ENCODE measurements around the gene MTSS2.

MTSS2 gene

GRCh38 chr16:70663524-70664324 lies 22.1 kb downstream of the MTSS2 start:
- Histone ChIP-seq H3K79me2 (ENCODE audit: insufficient read depth, low read depth) (no peaks in the 10 kb centered on the region), H3K36me3 (ENCODE audit: insufficient read depth) (no peaks in the 10 kb centered on the region), H3K27me3 (ENCODE audit: insufficient read depth, low read depth) (no peaks in the 10 kb centered on the region), H3K4me2 (no peak overlapping the region), H3K9ac (no peak overlapping the region), H3K27ac (no peak overlapping the region), H3K4me3 (IDR thresholded peaks at IDR 0.05; ENCODE audit: insufficient read depth, low read depth, low read length) (no peak overlapping the region), H2AFZ (ENCODE audit: low read depth) (no peak overlapping the region), H3K4me1 (ENCODE audit: low read depth, poor library complexity, severe bottlenecking) (no peaks in the 10 kb centered on the region), H4K20me1 (ENCODE audit: insufficient read depth) (no peaks in the 10 kb centered on the region)
- TF ChIP-seq, protein P1, sequence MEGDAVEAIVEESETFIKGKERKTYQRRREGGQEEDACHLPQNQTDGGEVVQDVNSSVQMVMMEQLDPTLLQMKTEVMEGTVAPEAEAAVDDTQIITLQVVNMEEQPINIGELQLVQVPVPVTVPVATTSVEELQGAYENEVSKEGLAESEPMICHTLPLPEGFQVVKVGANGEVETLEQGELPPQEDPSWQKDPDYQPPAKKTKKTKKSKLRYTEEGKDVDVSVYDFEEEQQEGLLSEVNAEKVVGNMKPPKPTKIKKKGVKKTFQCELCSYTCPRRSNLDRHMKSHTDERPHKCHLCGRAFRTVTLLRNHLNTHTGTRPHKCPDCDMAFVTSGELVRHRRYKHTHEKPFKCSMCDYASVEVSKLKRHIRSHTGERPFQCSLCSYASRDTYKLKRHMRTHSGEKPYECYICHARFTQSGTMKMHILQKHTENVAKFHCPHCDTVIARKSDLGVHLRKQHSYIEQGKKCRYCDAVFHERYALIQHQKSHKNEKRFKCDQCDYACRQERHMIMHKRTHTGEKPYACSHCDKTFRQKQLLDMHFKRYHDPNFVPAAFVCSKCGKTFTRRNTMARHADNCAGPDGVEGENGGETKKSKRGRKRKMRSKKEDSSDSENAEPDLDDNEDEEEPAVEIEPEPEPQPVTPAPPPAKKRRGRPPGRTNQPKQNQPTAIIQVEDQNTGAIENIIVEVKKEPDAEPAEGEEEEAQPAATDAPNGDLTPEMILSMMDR (conservative IDR thresholded peaks at IDR 0.05; ENCODE audit: low read depth, low read length) = no peak

DNA sequence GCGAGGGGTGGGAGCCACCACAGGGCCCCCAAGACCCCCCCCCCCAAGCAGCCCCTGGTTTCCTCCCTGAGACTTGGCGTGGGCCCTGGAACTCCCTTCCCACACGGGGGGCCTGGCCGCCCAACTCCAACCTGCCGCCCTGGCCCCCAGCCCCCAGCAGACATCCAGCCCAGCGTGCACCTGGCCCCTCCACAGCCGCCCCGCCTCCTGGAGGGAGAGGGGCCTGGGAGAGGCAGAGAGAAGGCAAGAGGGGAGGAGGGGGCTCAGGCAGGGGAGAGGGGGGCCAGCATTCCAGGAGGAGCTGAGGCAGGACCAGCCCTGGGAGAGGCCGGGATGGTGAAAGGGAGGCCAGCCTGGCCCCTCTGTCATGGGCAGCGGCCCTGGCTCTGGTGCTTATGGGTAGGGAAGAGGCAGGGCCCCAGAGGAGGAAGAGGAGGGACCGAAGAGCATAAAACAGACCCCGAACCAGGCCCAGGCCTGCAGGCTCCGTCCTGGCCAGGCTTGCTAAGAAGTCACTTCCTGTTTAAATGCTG lies 22.8 kb downstream of the MTSS2 start:
- Histone ChIP-seq H3K27me3 (ENCODE audit: insufficient read depth, low read depth) (no peaks in the 10 kb centered on the region), H3K4me3 (IDR thresholded peaks at IDR 0.05; ENCODE audit: insufficient read depth, low read depth, low read length) (no peak overlapping the region), H3K27ac (no peak overlapping the region), H3K9ac (no peak overlapping the region), H4K20me1 (ENCODE audit: insufficient read depth) (no peaks in the 10 kb centered on the region), H3K36me3 (ENCODE audit: insufficient read depth) (no peaks in the 10 kb centered on the region), H2AFZ (ENCODE audit: low read depth) (no peak overlapping the region), H3K79me2 (ENCODE audit: insufficient read depth, low read depth) (no peaks in the 10 kb centered on the region), H3K4me2 (no peak overlapping the region), H3K4me1 (ENCODE audit: low read depth, poor library complexity, severe bottlenecking) (no peaks in the 10 kb centered on the region)
- TF ChIP-seq, protein P1 (conservative IDR thresholded peaks at IDR 0.05; ENCODE audit: low read depth, low read length) = no peak

GRCh38 chr16:70661918-70662641 lies 23.8 kb downstream of the MTSS2 start:
- Histone ChIP-seq H3K27ac (no peak overlapping the region), H3K36me3 (ENCODE audit: insufficient read depth) (no peaks in the 10 kb centered on the region), H3K9ac (no peak overlapping the region)

GRCh38 chr16:70661534-70661917 lies 24.3 kb downstream of the MTSS2 start:
- TF ChIP-seq, protein P1 (conservative IDR thresholded peaks at IDR 0.05; ENCODE audit: low read depth, low read length) = no peak
- Histone ChIP-seq H3K4me1 (ENCODE audit: low read depth, poor library complexity, severe bottlenecking) (no peaks in the 10 kb centered on the region), H3K27ac (no peak overlapping the region), H3K4me2 (no peak overlapping the region), H3K36me3 (ENCODE audit: insufficient read depth) (no peaks in the 10 kb centered on the region), H3K9ac (no peak overlapping the region), H3K4me3 (IDR thresholded peaks at IDR 0.05; ENCODE audit: insufficient read depth, low read depth, low read length) (no peak overlapping the region), H3K27me3 (ENCODE audit: insufficient read depth, low read depth) (no peaks in the 10 kb centered on the region), H4K20me1 (ENCODE audit: insufficient read depth) (no peaks in the 10 kb centered on the region), H3K79me2 (ENCODE audit: insufficient read depth, low read depth) (no peaks in the 10 kb centered on the region), H2AFZ (ENCODE audit: low read depth) (no peak overlapping the region)

More at GRCh38 chr16:70661918-70662641, 23.8 kb downstream of the MTSS2 start:
- Histone ChIP-seq H3K27me3 (ENCODE audit: insufficient read depth, low read depth) (no peaks in the 10 kb centered on the region), H3K4me3 (IDR thresholded peaks at IDR 0.05; ENCODE audit: insufficient read depth, low read depth, low read length) (no peak overlapping the region), H3K4me2 (no peak overlapping the region), H2AFZ (ENCODE audit: low read depth) (no peak overlapping the region), H4K20me1 (ENCODE audit: insufficient read depth) (no peaks in the 10 kb centered on the region), H3K79me2 (ENCODE audit: insufficient read depth, low read depth) (no peaks in the 10 kb centered on the region), H3K4me1 (ENCODE audit: low read depth, poor library complexity, severe bottlenecking) (no peaks in the 10 kb centered on the region)
- TF ChIP-seq, protein P1 (conservative IDR thresholded peaks at IDR 0.05; ENCODE audit: low read depth, low read length) = no peak

Data from KMS-11 (cell line).